Activated CD4-positive, alpha-beta T cell treated with anti-CD3 and anti-CD28 coated beads, Interleukin-2, amount 50 U/mL, for 4 hours (primary cell): Measurements from ENCODE around the gene PJA2.
"Not testable (repeated sequence)": the region's sequence is repeated elsewhere in the genome, so short reads cannot be mapped to it uniquely, and the experiment has no call there.

ENCODE experiments used
- DNase-seq, 2 experiments: peaks; one replicate each; pipeline ENCODE4 v3.0.0-alpha.2; 2020

Gene PJA2

GRCh38 chr5:109307456-109307855, 102.3 kb downstream of the PJA2 start:
- DNase-seq: no peak

- no peak for DNase-seq
Observed at GRCh38 chr5:109305352-109305751, 104.4 kb downstream of the PJA2 start.

GRCh38 chr5:109304309-109304708, 105.5 kb downstream of the PJA2 start:
- no peak for DNase-seq

GRCh38 chr5:109300367-109300766, 109.4 kb downstream of the PJA2 start:
- no peak for DNase-seq

- no peak for DNase-seq
Observed at GRCh38 chr5:109299557-109299956, 110.2 kb downstream of the PJA2 start.

GRCh38 chr5:109298794-109299193, 111.0 kb downstream of the PJA2 start:
- DNase-seq: no peak

GRCh38 chr5:109297900-109298299, 111.9 kb downstream of the PJA2 start:
- DNase-seq: no peak

GRCh38 chr5:109291090-109291489, 118.7 kb downstream of the PJA2 start:
- DNase-seq: no peak

- DNase-seq: no peak
Observed at GRCh38 chr5:109290231-109290630, 119.5 kb downstream of the PJA2 start.

GRCh38 chr5:109286628-109287027, 123.1 kb downstream of the PJA2 start:
- DNase-seq: not testable (repeated sequence)
